SK-N-SH treated with all-trans-retinoic acid at 6 μM for 48 hours (cell line): Measurements from ENCODE around the gene TDRD9.

ENCODE experiments used
- ATAC-seq: fragments of 200-7000 bp; cut with Tn5 transposase; 3 replicates; pipeline ENCODE4 v1.9.1; 2020; ENCODE audit warnings: mild to moderate bottlenecking, moderate library complexity
- ARNTL ChIP-seq: fragments of 450-650 bp; formaldehyde crosslinking; IDR thresholded peaks from 2 replicates; pipeline ENCODE4 v1.5.0; 2020; ENCODE audit warnings: low read depth, mild to moderate bottlenecking, moderate library complexity, borderline replicate concordance
- BACH2 ChIP-seq: fragments of 250-450 bp; sonication (Bioruptor Pico); IDR thresholded peaks from 2 replicates; pipeline ENCODE4 v1.9.0; 2021; ENCODE audit warnings: mild to moderate bottlenecking, borderline replicate concordance
- CSDC2 ChIP-seq: fragments of 250-450 bp; sonication (Bioruptor Pico); IDR thresholded peaks from 2 replicates; pipeline ENCODE4 v1.5.0; 2020; ENCODE audit warnings: mild to moderate bottlenecking, moderate library complexity
- ESRRG ChIP-seq: fragments of 250-450 bp; sonication (Bioruptor Pico); IDR thresholded peaks from 2 replicates; pipeline ENCODE4 v1.6.1; 2021; ENCODE audit warnings: mild to moderate bottlenecking
- GLIS3 ChIP-seq: fragments of 250-450 bp; sonication (Bioruptor Pico); IDR thresholded peaks from 2 replicates; pipeline ENCODE4 v1.5.0; 2020; ENCODE audit warnings: mild to moderate bottlenecking, moderate library complexity
- ISL1 ChIP-seq: fragments of 250-450 bp; sonication (Bioruptor Pico); IDR thresholded peaks from 2 replicates; pipeline ENCODE4 v2.1.2; 2022; ENCODE audit warnings: mild to moderate bottlenecking, moderate library complexity
- OSR1 ChIP-seq: fragments of 250-450 bp; sonication (Bioruptor Pico); IDR thresholded peaks from 2 replicates; pipeline ENCODE4 v1.8.0; 2022; ENCODE audit warnings: moderate library complexity, mild to moderate bottlenecking, inconsistent platforms
- PATZ1 ChIP-seq: fragments of 250-450 bp; sonication (Bioruptor Pico); IDR thresholded peaks from 2 replicates; pipeline ENCODE4 v1.8.0; 2020; ENCODE audit warnings: mild to moderate bottlenecking, moderate library complexity, borderline replicate concordance
- PPARA ChIP-seq: fragments of 250-450 bp; sonication (Bioruptor Pico); IDR thresholded peaks from 2 replicates; pipeline ENCODE4 v1.5.0; 2020; ENCODE audit warnings: mild to moderate bottlenecking, borderline replicate concordance
- RARB ChIP-seq: fragments of 250-450 bp; sonication (Bioruptor Pico); IDR thresholded peaks from 2 replicates; pipeline ENCODE4 v1.8.0; 2021; ENCODE audit warnings: mild to moderate bottlenecking, moderate library complexity
- SNAI2 ChIP-seq: fragments of 250-450 bp; sonication (Bioruptor Pico); IDR thresholded peaks from 2 replicates; pipeline ENCODE4 v1.5.0; 2020; ENCODE audit warnings: mild to moderate bottlenecking, moderate library complexity
- TCF4 ChIP-seq: fragments of 250-450 bp; sonication (Bioruptor Pico); IDR thresholded peaks from 2 replicates; pipeline ENCODE4 v1.8.0; 2021; ENCODE audit warnings: mild to moderate bottlenecking, moderate library complexity, borderline replicate concordance
- TOX ChIP-seq: fragments of 250-450 bp; sonication (Bioruptor Pico); IDR thresholded peaks from 2 replicates; pipeline ENCODE4 v1.8.0; 2021; ENCODE audit warnings: mild to moderate bottlenecking, moderate library complexity, borderline replicate concordance
- TSHZ2 ChIP-seq: fragments of 250-450 bp; sonication (Bioruptor Pico); IDR thresholded peaks from 2 replicates; pipeline ENCODE4 v1.5.0; 2020; ENCODE audit warnings: mild to moderate bottlenecking, moderate library complexity
- ZC3H10 ChIP-seq: fragments of 250-450 bp; sonication (Bioruptor Pico); IDR thresholded peaks from 2 replicates; pipeline ENCODE4 v1.5.1; 2021; ENCODE audit warnings: mild to moderate bottlenecking, moderate library complexity
- ZFP3 ChIP-seq: fragments of 250-450 bp; sonication (Bioruptor Pico); IDR thresholded peaks from 2 replicates; pipeline ENCODE4 v1.5.0; 2020; ENCODE audit warnings: mild to moderate bottlenecking, moderate library complexity
- ZFP30 ChIP-seq: fragments of 450-650 bp; formaldehyde crosslinking; IDR thresholded peaks from 2 replicates; pipeline ENCODE4 v1.5.0; 2022; ENCODE audit warnings: mild to moderate bottlenecking, moderate library complexity
- ZNF565 ChIP-seq: fragments of 450-650 bp; formaldehyde crosslinking; conservative IDR thresholded peaks from 2 replicates; pipeline ENCODE4 v1.5.0; 2020; ENCODE audit warnings: low read depth, mild to moderate bottlenecking, moderate library complexity
- ZNF70 ChIP-seq: fragments of 450-650 bp; formaldehyde crosslinking; IDR thresholded peaks from 2 replicates; pipeline ENCODE4 v1.5.0; 2020; ENCODE audit warnings: mild to moderate bottlenecking, moderate library complexity
- TF ChIP-seq, protein P1 (sequence below): fragments of 250-450 bp; sonication (Bioruptor Pico); IDR thresholded peaks from 2 replicates; pipeline ENCODE4 v1.5.1; 2021; ENCODE audit warnings: mild to moderate bottlenecking, moderate library complexity
- TF ChIP-seq, protein P2 (sequence below): fragments of 250-450 bp; sonication (Bioruptor Pico); IDR thresholded peaks from 2 replicates; pipeline ENCODE4 v1.8.0; 2021; ENCODE audit warnings: low read depth, mild to moderate bottlenecking, moderate library complexity, borderline replicate concordance
- TF ChIP-seq, protein P3 (sequence below): fragments of 250-450 bp; sonication (Bioruptor Pico); IDR thresholded peaks from 2 replicates; pipeline ENCODE4 v1.5.1; 2020; ENCODE audit warnings: low read depth, mild to moderate bottlenecking, moderate library complexity

The TDRD9 gene

GRCh38 chr14:104034976-104035699, 106.9 kb downstream of the TDRD9 start:
- no peak for ATAC-seq
- no peak for TF ChIP-seq CSDC2 (CRISPR knock-in tag)
- TF ChIP-seq ZNF70 (CRISPR knock-in tag), result no peak
- no peak for TF ChIP-seq GLIS3 (CRISPR knock-in tag)
- no peak for TF ChIP-seq ZNF565
- no peak for TF ChIP-seq TCF4 (CRISPR knock-in tag)
- no peak for TF ChIP-seq ZC3H10 (CRISPR knock-in tag)
- TF ChIP-seq ZFP3 (CRISPR knock-in tag), result no peak
- TF ChIP-seq SNAI2 (CRISPR knock-in tag), result no peak
- TF ChIP-seq, all 23 proteins: peak for 0

GRCh38 chr14:104036212-104036611, 108.0 kb downstream of the TDRD9 start:
- no peak for TF ChIP-seq ZC3H10 (CRISPR knock-in tag)
- TF ChIP-seq TOX, result no peak
- TF ChIP-seq OSR1 (CRISPR knock-in tag), result no peak
- TF ChIP-seq PPARA (CRISPR knock-in tag), result no peak
- no peak for TF ChIP-seq ESRRG (CRISPR knock-in tag)
- no peak for TF ChIP-seq RARB (CRISPR knock-in tag)
- TF ChIP-seq TSHZ2, result no peak
- no peak for TF ChIP-seq GLIS3 (CRISPR knock-in tag)
- TF ChIP-seq, protein P1, sequence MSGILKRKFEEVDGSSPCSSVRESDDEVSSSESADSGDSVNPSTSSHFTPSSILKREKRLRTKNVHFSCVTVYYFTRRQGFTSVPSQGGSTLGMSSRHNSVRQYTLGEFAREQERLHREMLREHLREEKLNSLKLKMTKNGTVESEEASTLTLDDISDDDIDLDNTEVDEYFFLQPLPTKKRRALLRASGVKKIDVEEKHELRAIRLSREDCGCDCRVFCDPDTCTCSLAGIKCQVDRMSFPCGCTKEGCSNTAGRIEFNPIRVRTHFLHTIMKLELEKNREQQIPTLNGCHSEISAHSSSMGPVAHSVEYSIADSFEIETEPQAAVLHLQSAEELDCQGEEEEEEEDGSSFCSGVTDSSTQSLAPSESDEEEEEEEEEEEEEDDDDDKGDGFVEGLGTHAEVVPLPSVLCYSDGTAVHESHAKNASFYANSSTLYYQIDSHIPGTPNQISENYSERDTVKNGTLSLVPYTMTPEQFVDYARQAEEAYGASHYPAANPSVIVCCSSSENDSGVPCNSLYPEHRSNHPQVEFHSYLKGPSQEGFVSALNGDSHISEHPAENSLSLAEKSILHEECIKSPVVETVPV (CRISPR knock-in tag), result no peak
- TF ChIP-seq SNAI2 (CRISPR knock-in tag), result no peak
- TF ChIP-seq ARNTL (CRISPR knock-in tag), result no peak
- TF ChIP-seq ISL1 (CRISPR knock-in tag), result no peak
- TF ChIP-seq, protein P2, sequence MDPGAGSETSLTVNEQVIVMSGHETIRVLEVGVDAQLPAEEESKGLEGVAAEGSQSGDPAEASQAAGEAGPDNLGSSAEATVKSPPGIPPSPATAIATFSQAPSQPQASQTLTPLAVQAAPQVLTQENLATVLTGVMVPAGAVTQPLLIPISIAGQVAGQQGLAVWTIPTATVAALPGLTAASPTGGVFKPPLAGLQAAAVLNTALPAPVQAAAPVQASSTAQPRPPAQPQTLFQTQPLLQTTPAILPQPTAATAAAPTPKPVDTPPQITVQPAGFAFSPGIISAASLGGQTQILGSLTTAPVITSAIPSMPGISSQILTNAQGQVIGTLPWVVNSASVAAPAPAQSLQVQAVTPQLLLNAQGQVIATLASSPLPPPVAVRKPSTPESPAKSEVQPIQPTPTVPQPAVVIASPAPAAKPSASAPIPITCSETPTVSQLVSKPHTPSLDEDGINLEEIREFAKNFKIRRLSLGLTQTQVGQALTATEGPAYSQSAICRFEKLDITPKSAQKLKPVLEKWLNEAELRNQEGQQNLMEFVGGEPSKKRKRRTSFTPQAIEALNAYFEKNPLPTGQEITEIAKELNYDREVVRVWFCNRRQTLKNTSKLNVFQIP (CRISPR knock-in tag), result no peak
- TF ChIP-seq ZNF70 (CRISPR knock-in tag), result no peak
- TF ChIP-seq, all 23 proteins: peak for 0
- no peak for ATAC-seq

DNA sequence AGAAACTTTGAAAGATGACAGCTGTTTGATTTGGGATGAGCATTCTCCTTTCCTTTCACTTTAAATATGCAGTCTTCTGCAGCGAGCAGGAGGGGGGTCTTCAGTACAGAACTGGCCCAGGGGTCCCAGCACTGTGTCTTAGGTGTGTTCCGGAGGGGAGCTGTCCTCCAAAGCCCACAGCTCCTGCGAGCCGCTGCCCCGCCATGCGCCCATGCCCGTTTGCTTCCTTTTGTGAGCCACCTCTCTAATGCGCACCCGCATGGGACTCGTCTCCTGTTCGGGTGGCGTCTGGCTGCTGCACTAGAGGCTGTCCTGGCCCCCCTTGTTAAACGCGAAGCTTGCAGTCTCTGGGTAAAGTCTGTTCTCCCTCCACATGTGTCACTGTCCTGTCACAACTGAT, 108.8 kb downstream of the TDRD9 start:
- ATAC-seq, result no peak
- TF ChIP-seq, protein P1 (CRISPR knock-in tag), result no peak
- TF ChIP-seq TOX (no peak), ZNF565 (no peak), OSR1 (CRISPR knock-in tag) (no peak), TCF4 (CRISPR knock-in tag) (no peak), ZNF70 (CRISPR knock-in tag) (no peak), GLIS3 (CRISPR knock-in tag) (no peak)

- ATAC-seq, result no peak
- TF ChIP-seq PATZ1 (CRISPR knock-in tag) (no peak), ISL1 (CRISPR knock-in tag) (no peak), RARB (CRISPR knock-in tag) (no peak), ZNF70 (CRISPR knock-in tag) (no peak), ZNF565 (no peak), BACH2 (CRISPR knock-in tag) (no peak), ZC3H10 (CRISPR knock-in tag) (no peak), ESRRG (CRISPR knock-in tag) (no peak), TOX (no peak), ZFP30 (CRISPR knock-in tag) (no peak), SNAI2 (CRISPR knock-in tag) (no peak), ARNTL (CRISPR knock-in tag) (no peak), PPARA (CRISPR knock-in tag) (no peak)
- TF ChIP-seq, protein P3, sequence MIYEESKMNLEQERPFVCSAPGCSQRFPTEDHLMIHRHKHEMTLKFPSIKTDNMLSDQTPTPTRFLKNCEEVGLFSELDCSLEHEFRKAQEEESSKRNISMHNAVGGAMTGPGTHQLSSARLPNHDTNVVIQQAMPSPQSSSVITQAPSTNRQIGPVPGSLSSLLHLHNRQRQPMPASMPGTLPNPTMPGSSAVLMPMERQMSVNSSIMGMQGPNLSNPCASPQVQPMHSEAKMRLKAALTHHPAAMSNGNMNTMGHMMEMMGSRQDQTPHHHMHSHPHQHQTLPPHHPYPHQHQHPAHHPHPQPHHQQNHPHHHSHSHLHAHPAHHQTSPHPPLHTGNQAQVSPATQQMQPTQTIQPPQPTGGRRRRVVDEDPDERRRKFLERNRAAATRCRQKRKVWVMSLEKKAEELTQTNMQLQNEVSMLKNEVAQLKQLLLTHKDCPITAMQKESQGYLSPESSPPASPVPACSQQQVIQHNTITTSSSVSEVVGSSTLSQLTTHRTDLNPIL (CRISPR knock-in tag), result no peak
- TF ChIP-seq, protein P1 (CRISPR knock-in tag), result no peak
These were observed 109.6 kb downstream of the TDRD9 start for GRCh38 chr14:104037903-104038302.
